HuH-7.5 (cell line): Measurements from ENCODE around the gene ALDOA.
A peak's percentile ranks its signal among the peaks of the same experiment; 100 is the strongest.
"Not testable (repeated sequence)": the region's sequence is repeated elsewhere in the genome, so short reads cannot be mapped to it uniquely, and the experiment has no call there.

ENCODE experiments used
- DNase-seq: peaks from one replicate; pipeline ENCODE4 v3.0.0; 2011; ENCODE audit warnings: low spot score

The ALDOA gene

GRCh38 chr16:30065102-30065942 lies at the start of gene ALDOA:
Gene ALDOA, plus strand, starts transcription at chr16:30065760. Its CDS starts 1,138 bp downstream, at chr16:30066898.
- peak; percentile 86 for DNase-seq

DNA sequence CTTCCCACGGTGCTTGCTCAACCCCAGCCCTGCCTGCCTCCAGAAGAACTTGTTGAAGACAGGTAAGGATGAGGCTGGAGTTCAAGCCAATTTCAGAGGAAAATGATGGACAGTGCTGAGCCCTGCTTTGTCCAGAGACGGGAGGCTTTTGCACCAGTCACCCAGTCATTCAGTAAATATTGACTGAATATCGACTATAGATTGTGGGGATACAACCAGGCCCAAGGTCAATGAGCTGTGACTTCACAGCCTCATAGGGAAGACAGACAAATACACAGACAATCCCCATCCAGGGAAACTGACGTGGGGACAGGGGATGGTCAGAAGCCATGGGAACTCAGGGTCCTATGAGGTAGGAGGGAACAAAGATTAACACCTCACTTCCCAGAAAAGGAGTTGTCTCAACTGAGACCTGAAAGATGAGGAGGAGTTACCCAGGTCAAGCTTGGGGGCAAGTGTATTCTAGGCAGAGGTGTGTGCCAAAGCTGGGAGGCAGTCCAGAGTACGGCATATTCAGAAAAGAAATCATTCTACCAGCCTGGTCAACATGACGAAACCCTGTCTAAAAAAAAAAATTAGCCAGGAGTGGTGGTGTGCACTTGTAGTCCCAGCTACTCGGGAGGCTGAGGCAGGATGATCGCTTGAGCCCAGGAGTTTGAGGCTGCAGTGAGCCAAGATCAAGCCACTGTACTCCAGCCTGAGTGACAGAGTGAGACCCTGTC lies 48.8 kb upstream of the ALDOA start:
- DNase-seq: no peak

- no peak for DNase-seq
Measured at GRCh38 chr16:30017277-30017656, 48.3 kb upstream of the ALDOA start.

- not testable (repeated sequence) for DNase-seq
Measured at GRCh38 chr16:30017937-30018336, 47.6 kb upstream of the ALDOA start.

- no peak for DNase-seq
Measured at GRCh38 chr16:30018731-30019158, 46.8 kb upstream of the ALDOA start.

GRCh38 chr16:30022887-30023286 lies 42.7 kb upstream of the ALDOA start, which contains the start of gene C16orf92:
Gene C16orf92, plus strand, starts transcription at chr16:30023198. Its CDS starts 143 bp downstream, at chr16:30023341.
- DNase-seq: no peak

DNA sequence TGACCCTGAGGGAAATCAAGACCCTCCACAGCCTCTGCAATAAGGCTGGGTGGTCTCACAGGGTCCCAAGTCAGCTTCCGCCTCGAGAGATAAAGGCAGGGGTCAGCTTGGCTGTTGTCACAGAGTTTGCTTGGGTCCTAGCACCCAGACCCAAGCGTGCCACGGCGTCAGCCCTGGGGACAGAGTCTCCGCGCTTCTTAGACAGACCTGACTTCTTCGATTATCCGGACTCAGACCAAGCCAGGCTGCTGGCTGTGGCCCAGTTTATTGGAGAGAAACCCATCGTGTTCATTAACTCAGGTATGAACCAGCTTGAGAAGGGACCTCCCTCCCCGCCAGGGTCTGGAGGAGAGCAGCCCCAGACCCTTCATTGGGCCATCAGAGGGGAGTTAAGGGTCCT lies 42.0 kb upstream of the ALDOA start:
- no peak for DNase-seq

GRCh38 chr16:30024451-30024850 lies 41.1 kb upstream of the ALDOA start:
- DNase-seq: no peak

DNA sequence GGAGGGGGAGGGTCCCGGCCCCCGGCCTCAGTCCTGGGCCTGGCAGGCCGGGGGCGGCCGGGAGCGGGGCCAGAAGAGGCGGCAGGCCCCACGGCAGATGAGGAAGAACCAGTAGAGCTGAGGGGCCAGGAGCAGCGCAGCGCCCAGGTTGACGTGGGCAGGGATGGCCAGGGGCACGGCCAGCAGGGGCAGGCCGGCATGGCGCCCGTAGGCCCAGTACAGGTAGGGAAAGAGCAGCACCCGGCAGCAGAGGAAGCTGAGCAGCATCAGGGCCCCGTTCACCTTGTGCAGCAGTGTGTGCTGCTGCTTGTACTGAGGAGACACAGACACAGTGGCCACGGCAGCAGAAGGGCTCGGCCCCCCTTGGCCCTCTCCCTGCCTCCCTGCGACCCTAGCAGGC lies 40.4 kb upstream of the ALDOA start:
- no peak for DNase-seq

DNA sequence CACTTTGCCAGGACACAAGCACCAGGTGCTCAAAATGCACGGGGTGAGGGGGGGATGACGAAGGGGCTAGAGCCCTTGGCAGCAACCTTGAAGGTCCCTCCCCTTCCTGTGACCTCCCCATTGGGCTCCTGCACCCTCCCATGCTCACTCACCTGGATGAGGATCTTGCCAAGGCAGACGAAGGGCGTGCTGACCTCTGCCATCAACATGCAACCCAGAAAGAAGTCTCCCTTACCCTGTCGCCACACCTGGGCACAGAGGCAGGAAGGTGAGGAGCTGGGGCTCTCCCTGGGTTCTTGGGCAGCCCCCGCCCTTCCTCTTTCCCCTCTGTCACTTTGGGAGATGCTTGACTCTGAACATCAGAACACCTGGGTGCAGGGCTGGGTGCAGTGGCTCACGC lies 40.0 kb upstream of the ALDOA start:
- no peak for DNase-seq

- no peak for DNase-seq
Measured at GRCh38 chr16:30026449-30026848, 39.1 kb upstream of the ALDOA start.

- DNase-seq: no peak
Measured at GRCh38 chr16:30027588-30028437, 37.7 kb upstream of the ALDOA start.

- DNase-seq: no peak
Measured at GRCh38 chr16:30028438-30029076, 37.0 kb upstream of the ALDOA start.

- no peak for DNase-seq
Measured at GRCh38 chr16:30030011-30030685, 35.4 kb upstream of the ALDOA start.

- DNase-seq: no peak
Measured at GRCh38 chr16:30030841-30031413, 34.6 kb upstream of the ALDOA start, which contains the start of gene TLCD3B. Gene TLCD3B, minus strand, starts transcription at chr16:30031271. Its CDS starts 744 bp downstream, at chr16:30030527.

DNA sequence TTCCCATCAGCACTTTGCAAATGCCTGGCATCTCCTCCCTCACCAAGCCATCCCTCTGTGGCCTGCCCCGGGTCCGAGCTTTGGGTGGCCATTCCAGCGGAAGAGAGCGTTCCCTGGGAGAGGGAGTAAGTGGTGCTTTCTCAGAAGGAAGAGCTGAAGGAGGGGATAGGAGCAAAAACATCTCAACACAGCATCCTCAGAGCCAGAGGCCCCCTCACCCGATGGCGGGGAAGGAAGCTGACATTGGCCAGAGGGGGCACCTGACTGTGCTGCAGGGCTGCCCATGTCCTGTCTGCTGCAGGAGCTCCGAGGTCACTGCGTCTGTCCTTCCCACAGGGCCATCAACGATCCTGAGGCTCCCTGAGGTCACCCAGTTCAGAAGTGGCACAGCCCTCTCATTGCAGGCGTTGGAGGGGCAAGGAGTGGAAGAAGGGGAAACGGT lies 34.1 kb upstream of the ALDOA start:
- DNase-seq: no peak

- DNase-seq: peak; percentile 63
Measured at GRCh38 chr16:30032083-30032819, 33.3 kb upstream of the ALDOA start.

DNA sequence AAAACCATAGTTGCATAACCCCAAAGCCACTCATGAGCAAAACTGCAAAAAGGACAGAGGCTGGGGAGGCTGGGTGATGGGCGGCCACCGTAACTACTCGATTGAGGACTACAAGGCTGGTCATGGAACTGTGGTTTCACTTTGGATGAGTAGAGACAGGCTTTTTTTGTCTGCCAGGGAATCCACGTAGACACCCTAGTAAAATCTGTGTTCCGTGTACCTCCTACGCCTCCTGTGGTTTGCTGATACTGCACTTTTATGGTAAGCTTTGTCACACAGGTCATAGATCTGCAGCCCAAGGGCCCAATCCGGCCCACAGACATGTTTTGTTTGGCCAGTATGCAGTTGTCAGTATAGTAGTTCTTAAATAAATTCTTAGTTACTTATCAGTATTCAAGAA lies 32.3 kb upstream of the ALDOA start:
- DNase-seq: no peak

DNA sequence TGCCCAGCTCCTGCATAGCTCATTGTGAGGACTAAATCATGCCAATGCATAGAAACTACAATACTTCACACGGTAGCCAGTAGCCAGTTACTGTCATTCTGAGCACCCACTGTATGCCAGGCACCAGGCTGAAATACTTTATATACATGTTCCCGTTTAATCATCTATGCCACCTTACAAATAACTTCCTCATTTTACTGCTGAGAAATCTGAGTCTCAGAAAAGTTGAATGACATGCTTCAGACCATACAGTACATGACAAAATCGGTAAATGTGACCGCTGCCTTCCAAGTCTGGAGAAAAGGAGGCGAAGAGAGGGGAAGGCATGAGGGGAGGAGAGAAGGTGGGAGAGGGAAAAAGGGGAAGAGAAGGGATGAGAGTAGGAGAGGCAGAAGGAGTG lies 25.3 kb upstream of the ALDOA start:
- no peak for DNase-seq

- DNase-seq: not testable (repeated sequence)
Measured at GRCh38 chr16:30040690-30041089, 24.9 kb upstream of the ALDOA start.
